Stomach smooth muscle (tissue), 2 donors: ENCODE results near the gene KTI12.
"Not testable (repeated sequence)": the region's sequence is repeated elsewhere in the genome, so short reads cannot be mapped to it uniquely, and the experiment has no call there.

Experiments used
- H3K27ac ChIP-seq: one replicate; pipeline ENCODE4 v1.7.0; 2013; ENCODE audit warnings: mild to moderate bottlenecking, low read length, inconsistent platforms
- H3K27me3 ChIP-seq, 2 donors: one replicate each; pipeline ENCODE4 v1.7.0; 2013; ENCODE audit warnings: low read length in 2 of 2; ENCODE audit not compliant: insufficient read depth in 2 of 2, control insufficient read depth in 1 of 2
- H3K36me3 ChIP-seq, 2 donors: one replicate each; pipeline ENCODE4 v1.7.0; 2013; ENCODE audit warnings: low read length in 2 of 2; ENCODE audit not compliant: control insufficient read depth in 2 of 2, insufficient read depth in 2 of 2
- H3K4me1 ChIP-seq: one replicate; pipeline ENCODE4 v1.7.0; 2013; ENCODE audit warnings: low read length; ENCODE audit not compliant: control insufficient read depth, insufficient read depth
- H3K4me3 ChIP-seq, 2 donors: one replicate each; pipeline ENCODE4 v1.7.0; 2013; ENCODE audit warnings: low read length in 2 of 2
- H3K9ac ChIP-seq, 2 donors: one replicate each; pipeline ENCODE4 v1.7.0; 2013; ENCODE audit warnings: low read length in 2 of 2, mild to moderate bottlenecking in 1 of 2
- H3K9me3 ChIP-seq, 2 donors: one replicate each; pipeline ENCODE4 v1.7.0; 2013; ENCODE audit warnings: low read length in 2 of 2; ENCODE audit not compliant: control insufficient read depth in 2 of 2
- donor health status: healthy.
- donor health status: Pancreatic carcinoma.

The KTI12 gene

DNA sequence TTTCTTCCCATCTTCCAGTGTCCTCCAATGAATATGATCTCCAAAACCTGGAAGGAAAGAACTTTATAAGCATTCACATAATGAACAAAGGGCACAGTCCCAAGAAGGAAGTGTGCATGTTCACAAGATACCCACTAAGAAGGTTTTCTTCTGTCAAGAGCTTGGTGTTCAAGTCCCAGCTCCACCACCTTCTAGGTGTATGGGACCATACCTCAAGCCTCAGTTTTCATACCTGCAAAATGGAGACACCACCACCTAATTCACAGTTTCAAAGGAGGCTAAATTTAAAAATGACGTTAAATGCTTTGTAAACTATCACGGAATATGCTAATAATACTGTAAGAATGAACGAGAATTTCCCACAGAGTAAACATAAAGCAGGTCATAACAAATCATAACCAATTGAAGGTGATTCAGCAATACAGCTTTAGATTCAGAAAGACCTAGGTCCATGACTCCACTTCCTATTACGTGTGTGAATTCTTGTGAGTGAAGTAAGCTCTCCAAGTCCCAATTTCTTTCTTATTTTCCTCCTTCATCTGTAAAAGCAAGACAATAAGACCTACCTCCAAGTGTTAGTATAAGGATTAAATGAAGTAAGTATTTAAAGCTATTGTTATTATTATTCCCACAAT lies 8.1 kb upstream of the KTI12 start:
- Histone ChIP-seq H3K4me1 (no peaks in the 10 kb centered on the region), H3K9me3 (no peaks in the 10 kb centered on the region)

DNA sequence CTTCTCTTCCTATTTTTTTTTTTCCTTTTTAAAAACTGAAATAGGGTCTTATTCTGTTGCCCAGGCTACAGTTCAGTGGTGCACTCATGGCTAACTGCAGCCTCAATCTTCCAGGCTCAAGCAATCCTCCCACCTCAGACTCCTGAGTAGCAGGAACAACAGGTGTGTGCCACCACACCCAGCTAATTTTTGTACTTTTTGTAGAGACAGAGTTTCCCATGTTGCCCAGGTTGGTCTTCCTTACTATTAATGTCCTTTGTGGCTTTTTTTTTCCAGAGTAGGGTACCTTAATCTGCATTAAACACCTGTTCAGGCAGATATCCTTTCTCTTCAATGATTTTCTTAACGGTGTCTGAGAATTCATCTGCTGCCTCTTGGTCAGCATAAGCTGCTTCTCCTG lies 4.3 kb upstream of the KTI12 start:
- no peaks in the 10 kb centered on the region for H3K27me3 ChIP-seq
- no peaks in the 10 kb centered on the region for H3K9me3 ChIP-seq
- no peak overlapping the region for H3K4me3 ChIP-seq
- H3K27ac ChIP-seq, result no peak overlapping the region
- no peak overlapping the region for H3K9ac ChIP-seq
- H3K36me3 ChIP-seq, result peaks cover 0 to 2% of the 10 kb centered on the region in 2 donors
- H3K4me1 ChIP-seq, result peaks cover under 1% of the 10 kb centered on the region

More for the DNA sequence above, 8.1 kb upstream of the KTI12 start:
- Histone ChIP-seq H3K9ac (no peak overlapping the region), H3K27ac (no peak overlapping the region), H3K4me3 (no peak overlapping the region), H3K36me3 (peaks cover 0 to 4% of the 10 kb centered on the region in 2 donors), H3K27me3 (no peaks in the 10 kb centered on the region)

DNA sequence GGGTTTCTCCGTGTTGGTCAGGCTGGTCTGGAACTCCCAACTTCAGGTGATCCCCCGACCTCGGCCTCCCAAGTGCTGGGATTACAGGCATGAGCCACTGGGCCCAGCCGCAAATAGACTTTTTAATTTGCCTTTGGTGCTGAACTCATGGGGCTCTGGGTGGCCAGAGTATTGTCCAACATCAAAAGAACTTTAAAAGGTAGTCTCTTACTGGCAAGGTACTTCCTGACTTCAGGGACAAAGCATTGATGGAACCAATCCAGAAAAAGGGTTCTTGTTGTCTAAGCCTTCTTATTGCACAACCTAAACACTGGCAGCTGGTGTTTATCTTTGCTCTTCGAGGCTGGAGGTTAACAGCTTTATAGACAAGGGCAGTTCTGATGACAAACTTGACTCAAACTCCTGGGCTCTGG lies 3.8 kb upstream of the KTI12 start:
- Histone ChIP-seq H3K27ac (no peak overlapping the region), H3K4me1 (peaks cover 5% of the 10 kb centered on the region), H3K9me3 (no peaks in the 10 kb centered on the region), H3K36me3 (peaks cover 0 to 2% of the 10 kb centered on the region in 2 donors), H3K4me3 (no peak overlapping the region), H3K27me3 (no peaks in the 10 kb centered on the region), H3K9ac (no peak overlapping the region)

DNA sequence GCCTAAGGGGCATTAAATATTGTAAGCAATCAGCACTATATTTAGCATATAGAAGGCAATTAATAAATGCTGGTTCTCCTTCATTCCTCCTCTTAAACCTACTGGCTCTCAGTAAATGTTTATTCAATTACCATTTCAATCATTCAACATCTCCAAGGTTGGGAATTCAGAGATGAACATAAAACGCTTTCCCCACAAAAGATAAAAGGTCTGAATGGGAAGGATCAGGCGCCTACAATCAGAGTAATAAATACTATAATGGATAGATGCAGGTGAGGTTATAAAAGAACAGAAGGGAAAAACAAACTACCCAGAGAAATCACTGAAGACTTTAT lies 407 bp upstream of the KTI12 start:
- Histone ChIP-seq H3K9me3 (no peaks in the 10 kb centered on the region), H3K9ac (peak overlapping the region; percentile 73 to 82), H3K4me1 (peaks cover 12% of the 10 kb centered on the region), H3K4me3 (peak overlapping the region; percentile 77 to 97), H3K27me3 (no peaks in the 10 kb centered on the region), H3K36me3 (peaks cover 0 to under 1% of the 10 kb centered on the region in 2 donors), H3K27ac (peak overlapping the region; percentile 59)

DNA sequence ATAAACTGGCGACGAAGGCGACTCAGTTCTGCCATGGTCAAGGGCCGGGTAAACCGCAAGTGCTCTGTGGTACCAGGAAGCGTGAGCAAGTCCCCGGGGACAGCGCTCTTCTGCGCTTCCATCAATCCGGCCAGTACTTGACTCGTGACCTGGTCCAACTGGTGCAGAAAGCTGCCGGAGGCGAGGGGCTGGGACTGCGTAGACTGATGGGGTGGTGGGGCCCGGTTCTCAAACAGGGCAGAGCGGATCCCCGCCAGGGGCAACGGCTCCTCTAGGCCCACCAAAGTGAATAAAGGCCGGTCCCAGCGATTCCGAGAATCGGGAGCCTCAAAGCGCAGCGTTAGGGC lies 852 bp downstream of the KTI12 start:
- Histone ChIP-seq H3K4me1 (peaks cover 12% of the 10 kb centered on the region), H3K9me3 (no peaks in the 10 kb centered on the region), H3K9ac (peak overlapping the region; percentile 73 to 82)

DNA sequence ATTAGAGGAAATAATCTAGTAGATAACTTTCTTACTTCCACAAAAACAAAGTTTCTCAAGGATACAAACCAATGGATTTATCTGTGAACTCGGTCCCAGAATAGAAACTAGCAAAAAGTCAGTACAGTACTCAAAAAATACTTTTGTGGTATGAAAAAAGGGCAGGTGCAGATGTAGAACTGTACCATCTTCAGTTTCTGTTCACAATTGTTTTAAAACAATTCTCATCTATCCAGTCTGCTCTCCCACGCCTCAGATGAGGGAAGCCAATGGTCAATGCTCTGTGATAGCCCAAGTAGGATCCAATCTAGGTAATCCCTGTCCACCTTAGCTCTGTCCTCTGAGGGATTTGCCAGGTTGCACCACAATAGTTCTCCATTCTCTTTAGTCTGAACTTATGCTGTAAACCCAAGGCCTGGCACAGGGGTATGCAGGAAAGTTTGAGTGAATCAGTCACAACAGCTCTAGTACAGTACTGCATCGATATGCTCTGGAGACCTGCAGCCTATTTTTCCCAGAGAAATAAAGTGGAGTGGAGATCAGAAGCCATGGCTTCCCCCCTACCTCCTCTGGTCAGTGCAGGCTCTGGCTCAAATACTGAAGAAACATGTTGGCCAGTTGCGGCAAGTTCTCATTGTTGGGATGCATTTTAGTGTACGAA lies 1.4 kb downstream of the KTI12 start:
- peak overlapping the region; percentile 77 to 97 for H3K4me3 ChIP-seq
- H3K36me3 ChIP-seq, result peaks cover 0 to 4% of the 10 kb centered on the region in 2 donors
- peak overlapping the region; percentile 59 for H3K27ac ChIP-seq
- H3K9me3 ChIP-seq, result no peaks in the 10 kb centered on the region
- no peaks in the 10 kb centered on the region for H3K27me3 ChIP-seq
- peaks cover 12% of the 10 kb centered on the region for H3K4me1 ChIP-seq
- peak overlapping the region; percentile 73 to 82 for H3K9ac ChIP-seq

More for the DNA sequence above, 852 bp downstream of the KTI12 start:
- Histone ChIP-seq H3K36me3 (peaks cover 0 to 4% of the 10 kb centered on the region in 2 donors), H3K27me3 (no peaks in the 10 kb centered on the region), H3K27ac (peak overlapping the region; percentile 59), H3K4me3 (peak overlapping the region; percentile 77 to 97)

DNA sequence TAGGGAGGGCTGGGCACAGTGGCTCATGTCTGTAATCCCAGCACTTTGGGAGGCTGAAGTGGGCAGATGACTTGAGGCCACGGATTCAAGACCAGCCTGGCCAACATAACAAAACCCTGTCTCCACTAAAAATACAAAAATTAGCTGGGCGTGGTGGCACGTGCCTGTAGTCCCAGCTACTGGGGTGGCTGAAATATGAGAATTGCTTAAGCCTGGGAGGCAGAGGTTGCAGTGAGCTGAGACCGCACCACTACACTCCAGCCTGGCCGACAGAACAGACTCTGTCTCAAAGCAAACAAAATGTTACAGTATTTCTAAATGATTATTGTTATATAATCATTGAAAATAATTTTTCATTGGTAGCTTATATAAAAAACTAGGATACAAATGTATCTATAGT lies 4.8 kb downstream of the KTI12 start:
- not testable (repeated sequence) for H3K4me3 ChIP-seq, H3K27me3 ChIP-seq, H3K9ac ChIP-seq, H3K36me3 ChIP-seq, H3K9me3 ChIP-seq, H3K27ac ChIP-seq
- peaks cover 12% of the 10 kb centered on the region for H3K4me1 ChIP-seq

DNA sequence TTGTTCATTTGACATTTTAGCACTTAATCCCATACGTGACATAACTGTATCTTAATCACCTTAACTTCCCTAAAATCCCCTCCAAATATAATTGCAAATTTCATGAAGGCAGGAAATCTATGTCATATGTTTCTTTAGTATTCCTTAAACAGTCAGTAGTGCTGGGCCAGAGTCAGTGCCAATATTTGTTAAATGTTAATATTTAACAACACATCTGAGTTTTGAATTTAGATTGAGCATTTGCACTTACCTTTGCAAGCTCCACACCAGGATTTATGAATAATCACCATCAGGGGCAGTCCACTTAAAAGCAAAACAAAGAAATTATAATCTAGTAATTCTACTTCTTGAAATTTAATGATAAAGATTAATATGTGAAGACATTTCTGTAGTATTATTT lies 5.3 kb downstream of the KTI12 start:
- no peak overlapping the region for H3K4me3 ChIP-seq
- H3K36me3 ChIP-seq, result peaks cover 7 to 14% of the 10 kb centered on the region in 2 donors
- H3K9ac ChIP-seq, result no peak overlapping the region
- H3K9me3 ChIP-seq, result no peaks in the 10 kb centered on the region
- no peaks in the 10 kb centered on the region for H3K27me3 ChIP-seq
- peaks cover 12% of the 10 kb centered on the region for H3K4me1 ChIP-seq
- H3K27ac ChIP-seq, result no peak overlapping the region

DNA sequence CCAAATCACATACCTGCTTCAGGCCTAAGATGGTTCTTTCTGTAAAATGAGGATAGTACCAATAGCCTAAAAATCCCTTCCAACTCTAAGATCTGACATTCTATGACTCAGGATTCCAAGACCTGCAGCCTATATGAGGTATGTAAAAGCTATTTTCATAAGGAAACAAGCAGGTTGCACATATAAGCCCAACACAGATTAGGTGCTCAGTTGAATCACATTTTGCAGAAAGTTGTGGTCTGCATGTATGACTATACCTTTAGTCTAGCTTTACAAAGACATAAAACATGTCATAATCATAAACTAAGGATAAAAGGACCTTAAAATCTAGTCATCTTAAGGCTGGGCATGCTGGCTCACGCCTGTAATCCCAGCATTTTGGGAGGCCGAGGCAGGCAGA lies 7.3 kb downstream of the KTI12 start:
- Histone ChIP-seq H3K9me3 (no peaks in the 10 kb centered on the region), H3K9ac (no peak overlapping the region), H3K4me3 (no peak overlapping the region), H3K27me3 (no peaks in the 10 kb centered on the region), H3K27ac (no peak overlapping the region), H3K36me3 (peaks cover 21 to 29% of the 10 kb centered on the region in 2 donors), H3K4me1 (peaks cover under 1% of the 10 kb centered on the region)

DNA sequence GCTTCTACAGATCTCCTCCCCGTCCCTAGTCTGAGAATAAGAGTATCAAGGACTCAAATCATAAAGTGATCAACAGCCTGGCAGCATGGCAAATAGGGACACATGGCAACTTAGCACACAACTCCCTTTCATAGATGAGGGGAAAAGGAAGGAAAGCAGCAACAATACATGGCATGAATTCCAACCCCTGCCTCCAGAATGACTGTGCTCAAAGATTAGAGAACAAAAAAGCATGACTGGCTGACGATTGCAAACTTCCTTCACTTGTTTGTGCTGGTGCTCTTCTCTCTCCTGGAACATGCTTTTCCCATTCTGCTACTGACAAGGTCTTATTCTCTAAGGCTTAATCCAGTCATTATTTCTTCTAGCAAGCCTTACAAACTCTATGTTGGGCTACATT lies 11.5 kb downstream of the KTI12 start:
- H3K4me1 ChIP-seq, result no peaks in the 10 kb centered on the region
- no peak overlapping the region for H3K9ac ChIP-seq
- no peak overlapping the region for H3K4me3 ChIP-seq
- no peak overlapping the region for H3K27ac ChIP-seq
- peaks cover 29 to 32% of the 10 kb centered on the region in 2 donors for H3K36me3 ChIP-seq
- no peaks in the 10 kb centered on the region for H3K27me3 ChIP-seq
- no peaks in the 10 kb centered on the region for H3K9me3 ChIP-seq

DNA sequence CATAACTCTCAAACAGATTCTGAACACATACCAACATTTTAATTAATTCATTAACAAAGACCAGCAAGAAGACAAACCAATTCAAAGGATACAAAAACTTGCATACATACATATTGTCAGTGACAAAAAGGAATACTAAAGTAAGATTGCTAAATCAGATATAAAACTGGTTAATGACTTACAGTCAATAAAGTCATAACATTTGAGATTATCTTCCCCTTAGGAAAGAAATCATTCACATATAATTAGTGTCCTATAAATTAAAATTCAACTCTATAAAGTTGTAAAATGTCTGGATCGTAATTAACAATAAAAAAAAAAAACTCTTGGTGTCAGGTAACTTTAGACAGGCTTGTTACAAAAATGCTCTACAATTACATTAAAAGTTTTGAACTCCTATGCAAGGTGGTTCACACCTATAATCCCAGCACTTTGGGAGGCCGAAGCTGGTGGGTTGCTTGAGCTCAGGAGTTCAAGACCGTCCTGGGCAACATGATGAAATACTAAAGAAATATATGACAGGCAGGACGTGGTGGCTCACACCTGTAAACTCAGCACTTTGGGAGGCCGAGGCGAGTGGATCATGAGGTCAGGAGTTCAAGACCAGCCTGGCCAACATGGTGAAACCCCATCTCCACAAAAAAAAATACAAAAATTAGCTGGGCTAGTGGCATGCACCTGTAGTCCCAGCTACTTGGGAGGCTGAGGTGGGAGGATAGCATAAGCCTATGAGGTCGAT lies 25.4 kb downstream of the KTI12 start:
- H3K4me3 ChIP-seq, result no peak overlapping the region
- H3K9me3 ChIP-seq, result no peaks in the 10 kb centered on the region
- no peak overlapping the region for H3K9ac ChIP-seq
- H3K27me3 ChIP-seq, result peaks cover 5 to 6% of the 10 kb centered on the region in 2 donors
- no peak overlapping the region for H3K27ac ChIP-seq
- no peaks in the 10 kb centered on the region for H3K4me1 ChIP-seq
- no peaks in the 10 kb centered on the region for H3K36me3 ChIP-seq
